GM19099 (cell line): Measurements from ENCODE around the gene MSN.

Experiments used
- POLR2A ChIP-seq: IDR thresholded peaks from 3 replicates; pipeline ENCODE4 v1.6.1; 2011; ENCODE audit warnings: low read depth; ENCODE audit not compliant: insufficient read length; ENCODE audit errors: extremely low read depth

Gene MSN

DNA sequence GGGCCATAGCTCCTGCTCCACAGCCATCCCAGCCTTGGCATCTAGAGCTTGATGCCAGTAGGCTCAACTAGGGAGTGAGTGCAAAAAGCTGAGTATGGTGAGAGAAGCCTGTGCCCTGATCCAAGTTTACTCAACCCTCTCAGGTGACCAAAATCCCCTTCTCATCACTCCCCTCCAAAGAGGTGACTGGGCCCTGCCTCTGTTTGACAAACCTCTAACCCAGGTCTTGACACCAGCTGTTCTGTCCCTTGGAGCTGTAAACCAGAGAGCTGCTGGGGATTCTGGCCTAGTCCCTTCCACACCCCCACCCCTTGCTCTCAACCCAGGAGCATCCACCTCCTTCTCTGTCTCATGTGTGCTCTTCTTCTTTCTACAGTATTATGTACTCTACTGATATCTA is 73.5 kb downstream of the MSN start:
- no peak for TF ChIP-seq POLR2A

DNA sequence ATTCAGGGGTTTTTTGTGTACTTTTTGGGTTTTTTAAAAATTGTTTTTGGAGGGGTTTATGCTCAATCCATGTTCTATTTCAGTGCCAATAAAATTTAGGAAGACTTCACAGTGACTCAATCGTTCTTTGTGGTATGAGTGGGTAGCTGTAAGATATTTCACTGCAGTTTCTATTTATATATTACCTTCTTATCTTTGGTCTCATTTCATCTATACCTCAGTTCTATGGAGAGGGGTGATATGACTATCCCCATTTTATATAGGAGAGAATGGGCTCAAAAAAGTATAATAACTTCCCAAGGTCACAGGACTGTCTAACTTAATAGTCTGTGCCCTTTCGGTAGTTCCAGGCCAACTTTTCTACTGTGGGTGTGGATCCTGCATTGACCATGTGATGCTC is 74.4 kb downstream of the MSN start:
- no peak for TF ChIP-seq POLR2A

DNA sequence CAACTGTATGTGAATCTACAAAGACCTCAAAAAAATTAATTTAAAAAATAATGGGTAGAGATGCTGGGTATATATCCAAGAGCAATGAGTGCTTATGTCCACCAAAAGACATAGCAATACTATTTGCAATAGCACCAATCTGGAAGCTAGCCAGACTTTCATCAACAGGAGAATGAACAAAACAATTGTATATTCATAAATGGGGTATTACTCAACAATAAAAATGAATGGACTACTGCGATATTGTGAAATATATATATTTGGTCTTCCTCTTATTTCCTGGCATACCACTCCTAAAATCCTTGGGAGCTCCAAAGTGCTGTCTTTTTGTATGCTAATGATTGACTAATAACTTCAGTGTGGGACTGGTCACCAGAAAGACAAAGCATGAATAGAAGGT is 77.5 kb downstream of the MSN start:
- no peak for TF ChIP-seq POLR2A

GRCh38 chrX:65745427-65745826 is 78.0 kb downstream of the MSN start:
- no peak for TF ChIP-seq POLR2A

- TF ChIP-seq POLR2A = no peak
Observed at GRCh38 chrX:65745992-65746391, 78.5 kb downstream of the MSN start.

GRCh38 chrX:65750674-65751469 is 83.4 kb downstream of the MSN start:
- no peak for TF ChIP-seq POLR2A

GRCh38 chrX:65751519-65751918 is 84.1 kb downstream of the MSN start:
- TF ChIP-seq POLR2A = no peak

DNA sequence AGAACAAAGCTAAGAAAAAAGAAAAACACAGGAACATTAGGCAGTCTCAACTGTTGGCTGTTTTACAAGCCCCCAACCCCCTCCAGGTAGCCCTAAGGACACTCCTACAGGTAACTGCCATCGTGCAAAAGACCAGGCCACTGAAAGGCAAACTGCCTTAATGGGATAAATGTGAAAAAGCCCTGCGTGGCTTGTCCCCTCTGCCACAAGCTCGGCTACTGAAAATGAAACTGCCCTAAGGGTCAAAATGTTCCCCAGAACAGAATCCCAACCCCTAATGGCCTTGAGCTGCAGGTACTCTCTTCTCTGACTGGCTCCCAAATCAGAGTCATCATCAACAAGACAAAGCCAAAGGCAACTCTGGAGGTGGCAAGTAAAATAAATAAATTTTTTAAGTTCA is 84.8 kb downstream of the MSN start:
- TF ChIP-seq POLR2A = no peak

GRCh38 chrX:65755786-65756185 is 88.3 kb downstream of the MSN start:
- no peak for TF ChIP-seq POLR2A

- no peak for TF ChIP-seq POLR2A
Observed at GRCh38 chrX:65757943-65758342, 90.5 kb downstream of the MSN start.

DNA sequence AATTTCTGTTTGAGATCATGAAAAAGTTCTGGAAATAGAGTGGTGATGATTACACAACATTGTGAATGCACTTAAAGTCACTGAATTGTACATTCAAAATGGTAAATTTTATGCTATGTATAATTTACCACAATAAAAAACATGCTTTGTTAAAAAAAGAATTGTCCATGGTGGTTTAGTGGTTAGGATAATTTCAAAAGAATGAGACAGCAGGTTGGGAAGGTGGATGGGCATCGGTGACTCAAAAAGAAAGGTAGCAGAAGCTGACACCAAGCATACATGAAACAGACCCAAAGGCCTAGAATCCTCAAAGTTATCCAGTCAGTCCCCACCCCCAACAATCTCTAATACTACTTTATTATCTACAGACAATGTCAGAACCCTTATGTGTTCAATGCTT is 91.1 kb downstream of the MSN start:
- TF ChIP-seq POLR2A = no peak

DNA sequence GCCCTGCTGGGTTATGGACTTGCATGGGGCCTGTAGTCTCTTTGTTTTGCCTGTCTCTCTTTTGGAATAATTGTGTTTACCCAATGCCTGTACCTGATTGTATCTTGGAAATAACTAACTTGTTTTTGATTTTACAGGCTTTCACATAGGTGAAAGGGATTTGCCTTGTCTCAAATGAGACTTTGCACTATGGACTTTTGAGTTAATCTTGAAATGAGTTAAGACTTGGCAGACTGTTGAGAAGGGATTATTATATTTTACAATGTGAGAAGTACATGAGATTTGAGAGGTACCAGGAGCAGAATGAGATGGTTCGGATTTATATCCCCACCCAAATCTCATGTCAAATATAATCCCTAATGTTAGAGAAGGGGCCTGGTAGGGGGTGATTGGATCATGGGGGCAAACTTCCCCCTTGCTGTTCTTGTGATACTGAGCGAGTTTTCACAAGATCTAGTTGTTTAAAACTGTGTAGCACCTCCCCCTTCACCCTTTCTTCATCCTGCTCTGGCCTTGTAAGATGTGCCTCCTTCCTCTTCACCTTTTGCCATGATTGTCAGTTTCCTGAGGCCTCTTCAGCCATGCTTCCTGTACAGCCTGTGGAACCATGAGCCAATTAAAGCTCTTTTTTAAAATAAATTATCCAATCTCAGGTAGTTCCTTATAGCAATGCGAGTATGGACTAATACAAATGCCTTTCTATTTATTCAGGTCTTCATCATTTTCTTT is 102.3 kb downstream of the MSN start:
- no peak for TF ChIP-seq POLR2A

DNA sequence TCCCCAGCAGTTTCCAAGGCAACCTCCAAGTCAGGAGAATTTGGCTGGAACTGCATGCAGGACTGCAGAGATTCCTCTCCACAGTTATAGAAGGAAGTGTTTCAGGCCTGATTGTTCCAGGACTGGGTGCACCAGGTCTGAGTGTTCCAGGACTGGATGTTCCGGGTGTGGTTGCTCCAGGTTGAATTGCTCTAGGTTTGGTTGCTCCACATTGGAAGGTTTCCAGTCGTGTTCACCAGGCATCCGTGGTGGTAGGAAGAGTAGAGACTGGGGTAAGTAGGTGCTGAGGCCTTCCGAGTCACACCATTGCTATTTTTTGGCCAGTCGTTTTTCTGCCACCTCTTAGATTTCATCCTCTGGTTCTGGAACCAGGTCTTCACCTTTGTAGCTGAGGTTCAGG is 105.4 kb downstream of the MSN start:
- TF ChIP-seq POLR2A = no peak

GRCh38 chrX:65781845-65782244 is 114.4 kb downstream of the MSN start:
- TF ChIP-seq POLR2A = no peak

GRCh38 chrX:65783746-65784145 is 116.3 kb downstream of the MSN start:
- no peak for TF ChIP-seq POLR2A
